Measurements from ENCODE around the gene CCDC34.

GRCh38 chr11:27290261-27291050, 72.6 kb downstream of the CCDC34 start:
- no peak for TF ChIP-seq CEBPB (IDR thresholded peaks at IDR 0.05; ENCODE audit: low read depth, low read length)
- no peak for TF ChIP-seq MAX (IDR thresholded peaks at IDR 0.05)
- TF ChIP-seq POLR2AphosphoS5 (IDR thresholded peaks at IDR 0.05; ENCODE audit: low read depth, low read length), result no peak
- TF ChIP-seq RBBP5 (IDR thresholded peaks at IDR 0.05; ENCODE audit: borderline replicate concordance, low read depth, low read length), result no peak
- no peak for TF ChIP-seq CTCF (IDR thresholded peaks at IDR 0.05; ENCODE audit: control extremely low read depth in 1 of 3, insufficient read depth in 1 of 3, low read depth in 1 of 3, low read length in 3 of 3)

All from H1 (cell line).